T-helper 1 cell treated with Interleukin-12 subunit alpha and Interleukin-12 subunit beta and Interleukin-4 antibody, amounts not matched to agents 30 μg/mL and 1 μg/mL, for 36 hours (primary cell): ENCODE data around the gene RNASE2.

ENCODE experiments used
- H3K27ac Mint-ChIP-seq: one replicate; pipeline ENCODE4 v1.8.0; 2021; ENCODE audit warnings: mild to moderate bottlenecking, mixed read lengths
- H3K27me3 Mint-ChIP-seq: one replicate; pipeline ENCODE4 v1.8.0; 2021; ENCODE audit warnings: low read depth, mixed read lengths
- H3K36me3 Mint-ChIP-seq: one replicate; pipeline ENCODE4 v1.8.0; 2021; ENCODE audit warnings: low read depth, mixed read lengths
- H3K4me1 Mint-ChIP-seq: one replicate; pipeline ENCODE4 v1.8.0; 2021; ENCODE audit warnings: low read depth, mixed read lengths
- H3K4me3 Mint-ChIP-seq: one replicate; pipeline ENCODE4 v1.8.0; 2021; ENCODE audit warnings: mild to moderate bottlenecking, moderate library complexity, mixed read lengths
- H3K9me3 Mint-ChIP-seq: one replicate; pipeline ENCODE4 v1.8.0; 2021; ENCODE audit warnings: mixed read lengths

RNASE2 gene

DNA sequence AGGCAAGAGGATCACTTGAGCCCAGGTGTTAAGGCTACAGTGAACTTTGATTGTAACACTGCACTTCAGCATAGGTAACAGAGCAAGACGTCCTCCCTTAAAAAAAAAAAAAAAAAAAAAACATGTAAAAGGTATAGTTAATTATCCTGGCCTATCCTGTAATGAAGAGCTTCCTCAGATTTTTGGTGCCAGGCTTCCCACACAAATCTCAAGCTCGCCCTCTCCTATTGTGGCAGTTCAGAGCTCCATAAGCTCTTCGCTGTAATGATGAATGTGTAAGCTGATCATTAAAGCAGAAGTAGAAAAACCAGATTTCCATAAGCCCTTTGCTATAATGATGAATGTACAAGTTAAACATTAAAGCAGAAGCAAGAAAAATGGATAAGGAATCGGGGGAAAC is 41.8 kb downstream of the RNASE2 start:
- peaks cover 37% of the 10 kb centered on the region for H3K36me3 Mint-ChIP-seq
- H3K4me3 Mint-ChIP-seq: no peak overlapping the region
- H3K27ac Mint-ChIP-seq: no peak overlapping the region
- peaks cover 8% of the 10 kb centered on the region for H3K4me1 Mint-ChIP-seq
- no peaks in the 10 kb centered on the region for H3K9me3 Mint-ChIP-seq
- H3K27me3 Mint-ChIP-seq: no peaks in the 10 kb centered on the region

DNA sequence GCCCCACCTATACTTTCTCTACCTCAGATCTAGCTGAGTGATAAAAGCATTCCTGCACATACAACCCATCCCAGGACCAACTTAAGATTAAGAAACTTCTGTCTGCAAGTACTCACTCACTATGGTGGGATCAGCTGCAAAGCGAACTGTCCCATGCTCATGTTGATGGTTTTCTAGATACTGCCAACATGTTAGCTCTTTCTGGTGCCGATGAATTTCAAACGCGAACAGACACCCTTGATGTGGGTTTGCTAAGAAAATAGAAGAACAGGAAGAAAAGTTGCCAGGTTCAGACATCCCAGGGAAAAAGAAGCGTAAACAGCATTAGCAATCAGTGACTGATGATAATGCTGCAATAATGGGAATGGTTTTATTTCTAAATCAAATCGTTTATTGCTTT is 42.3 kb downstream of the RNASE2 start:
- H3K36me3 Mint-ChIP-seq: peaks cover 37% of the 10 kb centered on the region
- peaks cover 5% of the 10 kb centered on the region for H3K4me1 Mint-ChIP-seq
- H3K27ac Mint-ChIP-seq: no peak overlapping the region
- H3K9me3 Mint-ChIP-seq: no peaks in the 10 kb centered on the region
- H3K27me3 Mint-ChIP-seq: no peaks in the 10 kb centered on the region
- H3K4me3 Mint-ChIP-seq: no peak overlapping the region

DNA sequence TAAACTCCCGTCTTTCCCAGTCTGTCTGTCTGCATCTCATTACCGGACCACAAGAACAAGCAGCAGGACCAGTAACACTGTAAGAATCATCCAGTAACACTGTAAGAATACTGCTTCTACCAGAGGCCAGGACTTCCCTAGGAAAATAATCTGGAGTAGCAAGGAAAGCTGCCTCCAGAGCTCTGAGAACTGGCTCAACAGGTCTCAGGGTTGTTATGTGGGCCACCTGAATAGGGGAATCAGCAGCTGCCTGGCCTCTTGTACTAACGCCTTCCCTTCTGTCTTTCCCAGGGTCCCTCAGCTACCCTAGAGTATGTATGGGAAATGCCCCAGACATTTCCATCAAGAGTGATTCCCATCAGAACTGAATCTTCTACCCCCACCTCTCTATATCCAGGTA is 42.9 kb downstream of the RNASE2 start:
- Mint-ChIP-seq H3K4me3 (no peak overlapping the region), H3K9me3 (no peaks in the 10 kb centered on the region), H3K4me1 (peaks cover 5% of the 10 kb centered on the region), H3K27ac (no peak overlapping the region), H3K36me3 (peaks cover 31% of the 10 kb centered on the region), H3K27me3 (no peaks in the 10 kb centered on the region)

DNA sequence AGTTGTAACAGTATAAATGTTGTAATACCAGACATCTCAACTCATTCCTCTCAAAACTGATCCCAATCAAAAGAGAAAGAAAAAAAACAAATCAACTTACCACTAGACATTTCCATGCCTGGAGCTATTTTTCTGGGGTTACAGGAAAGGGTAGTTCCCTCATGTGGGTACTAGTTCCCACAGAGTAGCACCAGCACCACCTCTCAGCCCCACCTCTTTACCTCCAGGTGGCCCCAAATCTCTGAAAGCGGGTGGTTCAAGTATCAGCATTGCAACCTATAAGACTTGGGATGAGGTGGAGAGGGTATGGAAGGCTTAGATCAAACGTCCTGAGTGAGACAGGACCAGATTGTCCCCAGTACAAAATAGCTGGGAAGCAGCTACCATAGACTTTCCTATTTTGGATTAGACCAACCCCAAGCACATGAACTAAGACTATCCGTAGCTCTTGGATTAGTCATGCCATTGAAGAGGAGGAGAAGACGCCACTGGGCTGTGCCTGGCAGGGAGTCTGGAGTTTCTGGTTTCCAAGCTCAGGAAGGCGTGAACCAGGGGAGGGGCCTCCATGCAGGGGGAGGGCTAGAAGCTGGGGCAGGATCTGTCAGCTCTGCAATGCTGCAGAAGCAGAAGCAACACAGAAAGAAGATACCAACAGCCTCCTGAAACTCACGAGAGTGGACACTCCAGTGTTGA is 43.5 kb downstream of the RNASE2 start, which contains the start of gene SLC39A2:
SLC39A2 (plus strand) TSS at position 620 of the 693 bp plus-strand sequence. CDS start 154 bp downstream, outside the sequence.
- no peak within 1 kb of the TSS for H3K27ac Mint-ChIP-seq
- H3K4me3 Mint-ChIP-seq: no peak within 1 kb of the TSS
- peaks cover 29% of the 10 kb centered on the region for H3K36me3 Mint-ChIP-seq

DNA sequence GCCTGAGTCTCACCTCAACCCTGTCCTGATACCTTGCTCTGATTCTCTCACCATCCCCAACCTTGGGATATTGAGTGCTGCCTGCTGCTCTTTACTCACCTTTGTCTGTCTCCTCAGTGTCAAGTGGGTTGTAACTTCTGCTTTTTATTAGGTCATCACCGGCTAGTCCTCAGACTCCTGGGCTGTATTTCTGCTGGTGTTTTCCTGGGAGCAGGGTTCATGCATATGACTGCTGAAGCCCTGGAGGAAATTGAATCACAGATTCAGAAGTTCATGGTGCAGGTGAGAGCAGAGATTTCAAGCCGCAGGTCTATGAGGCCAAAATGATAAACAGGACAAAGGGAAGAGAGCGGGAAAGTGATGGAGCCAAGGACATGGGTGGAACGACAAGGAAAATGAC is 44.3 kb downstream of the RNASE2 start:
- Mint-ChIP-seq H3K4me3 (no peak overlapping the region), H3K27ac (no peak overlapping the region), H3K27me3 (no peaks in the 10 kb centered on the region), H3K9me3 (no peaks in the 10 kb centered on the region), H3K4me1 (peaks cover 4% of the 10 kb centered on the region), H3K36me3 (peaks cover 24% of the 10 kb centered on the region)

More for the DNA sequence above, 43.5 kb downstream of the RNASE2 start, which contains the start of gene SLC39A2:
- Mint-ChIP-seq H3K9me3 (no peaks in the 10 kb centered on the region), H3K4me1 (peaks cover 4% of the 10 kb centered on the region), H3K27me3 (no peaks in the 10 kb centered on the region)

DNA sequence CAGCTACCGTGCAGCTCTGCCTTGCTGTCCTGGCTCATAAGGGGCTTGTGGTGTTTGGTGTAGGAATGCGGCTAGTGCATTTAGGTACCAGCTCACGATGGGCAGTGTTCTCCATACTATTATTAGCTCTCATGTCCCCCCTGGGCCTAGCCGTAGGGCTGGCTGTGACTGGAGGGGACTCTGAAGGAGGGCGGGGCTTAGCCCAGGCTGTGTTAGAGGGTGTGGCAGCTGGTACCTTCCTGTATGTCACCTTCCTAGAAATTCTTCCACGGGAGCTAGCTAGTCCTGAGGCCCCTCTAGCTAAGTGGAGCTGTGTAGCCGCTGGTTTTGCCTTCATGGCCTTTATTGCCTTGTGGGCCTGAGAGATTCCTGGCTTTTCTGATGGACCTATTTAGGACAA is 45.9 kb downstream of the RNASE2 start:
- H3K9me3 Mint-ChIP-seq: no peaks in the 10 kb centered on the region
- no peaks in the 10 kb centered on the region for H3K27me3 Mint-ChIP-seq
- H3K36me3 Mint-ChIP-seq: peaks cover 9% of the 10 kb centered on the region
- no peak overlapping the region for H3K4me3 Mint-ChIP-seq
- no peak overlapping the region for H3K27ac Mint-ChIP-seq
- H3K4me1 Mint-ChIP-seq: no peaks in the 10 kb centered on the region

DNA sequence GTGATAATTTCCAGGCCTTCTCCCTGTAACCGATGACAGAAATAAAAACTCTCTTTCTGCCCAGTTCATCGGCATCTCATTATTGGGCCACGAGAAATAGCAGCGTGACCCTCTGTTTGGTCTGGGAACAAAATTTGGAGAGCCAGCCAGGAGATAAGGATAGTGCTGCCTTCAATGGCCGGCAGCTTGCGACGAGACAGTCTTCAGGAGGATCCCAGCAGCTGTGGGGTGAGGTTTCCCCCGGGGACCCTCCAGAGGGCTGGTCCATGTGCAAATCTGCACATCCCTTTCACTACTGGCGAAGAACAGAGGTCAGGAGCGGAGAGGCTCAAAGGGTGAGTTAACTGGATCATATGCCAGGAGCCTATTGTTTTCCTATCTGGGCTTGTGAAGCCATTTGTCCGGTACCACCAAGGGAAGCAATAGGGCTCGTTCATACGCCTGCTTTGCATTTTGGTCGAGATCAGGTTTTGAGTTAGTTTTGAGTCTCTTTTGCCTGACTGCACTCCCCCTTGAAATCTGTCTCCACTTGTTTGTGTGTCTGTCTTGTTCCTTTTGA is 48.6 kb downstream of the RNASE2 start:
- no peaks in the 10 kb centered on the region for H3K9me3 Mint-ChIP-seq
- H3K27ac Mint-ChIP-seq: no peak overlapping the region
- H3K36me3 Mint-ChIP-seq: no peaks in the 10 kb centered on the region
- no peaks in the 10 kb centered on the region for H3K27me3 Mint-ChIP-seq
- no peaks in the 10 kb centered on the region for H3K4me1 Mint-ChIP-seq
- no peak overlapping the region for H3K4me3 Mint-ChIP-seq
